GM18951 (cell line): ENCODE data around the gene CDH13.

Experiments used
- POLR2A ChIP-seq: IDR thresholded peaks from 4 replicates; pipeline ENCODE4 v1.6.1; 2011; ENCODE audit warnings: mild to moderate bottlenecking; ENCODE audit not compliant: insufficient read length, insufficient read depth; ENCODE audit errors: extremely low read depth
- in situ Hi-C: fragments of 300-500 bp; cut with MboI; formaldehyde crosslinking; loops from one replicate; pipeline ENCODE4 v1.12.0; 2022; ENCODE audit warnings: low sequenced_read_pairs, mixed read lengths, inconsistent platforms; ENCODE audit not compliant: unreplicated experiment

Gene CDH13

DNA sequence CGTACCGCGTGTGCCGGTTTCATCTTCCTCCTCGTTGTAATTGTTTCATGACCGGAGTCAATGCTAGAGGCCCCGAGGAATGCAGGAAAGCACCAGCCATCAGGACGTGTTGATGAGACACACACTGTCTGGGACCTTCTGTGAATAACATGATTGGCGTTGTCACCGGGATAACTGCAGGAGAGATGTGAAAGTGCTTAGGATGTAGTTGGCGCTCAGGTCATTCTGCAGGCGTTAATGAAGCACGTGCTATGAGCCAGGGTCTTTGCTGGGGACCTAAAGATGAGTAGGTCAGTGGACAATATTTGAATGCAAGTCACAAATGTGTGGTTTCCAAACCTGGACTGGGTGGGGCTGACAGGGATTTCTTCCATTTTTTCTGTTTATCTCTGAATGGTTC lies 999.4 kb downstream of the CDH13 start:
- TF ChIP-seq POLR2A: no peak
- in situ Hi-C loops: no loop called here

DNA sequence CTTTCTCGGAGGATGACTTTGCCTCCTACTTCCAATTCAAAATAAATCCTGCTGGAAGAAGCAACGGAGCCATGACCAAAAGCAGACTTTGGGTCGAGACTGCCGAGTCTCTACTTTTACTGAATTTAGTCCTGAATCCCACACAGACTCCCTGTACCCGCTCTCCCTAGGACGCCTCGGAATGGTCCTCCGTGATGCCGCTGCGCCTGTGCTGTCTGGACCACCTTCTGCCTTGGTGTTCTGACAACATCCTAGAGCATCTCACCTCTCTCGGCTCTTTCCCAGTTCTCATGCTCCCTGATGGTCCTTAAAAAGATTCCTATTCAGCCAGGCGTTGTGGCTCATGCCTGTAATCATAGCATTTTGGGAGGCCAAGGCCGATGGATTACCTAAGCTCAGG lies 999.9 kb downstream of the CDH13 start:
- TF ChIP-seq POLR2A: no peak
- in situ Hi-C loops: no loop called here

DNA sequence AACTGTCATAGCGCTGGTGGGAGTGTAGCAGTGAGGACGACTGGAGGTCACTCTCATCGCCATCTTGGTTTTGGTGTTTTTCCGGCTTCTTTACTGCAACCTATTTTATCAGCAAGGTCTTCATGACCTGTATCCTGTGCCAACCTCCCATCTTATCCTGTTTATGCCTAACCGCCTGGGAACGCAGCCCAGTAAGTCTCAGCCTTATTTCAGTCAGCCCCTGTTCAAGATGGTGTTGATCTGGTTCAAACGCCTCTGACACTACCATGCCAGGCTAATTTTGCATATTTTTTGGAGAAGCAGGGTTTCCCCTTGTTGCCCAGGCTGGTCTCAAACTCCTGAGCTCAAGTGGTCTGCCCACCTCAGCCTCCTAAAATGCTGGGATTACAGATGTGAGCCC lies 1001.2 kb downstream of the CDH13 start:
- in situ Hi-C loops: no loop called here
- TF ChIP-seq POLR2A: no peak

DNA sequence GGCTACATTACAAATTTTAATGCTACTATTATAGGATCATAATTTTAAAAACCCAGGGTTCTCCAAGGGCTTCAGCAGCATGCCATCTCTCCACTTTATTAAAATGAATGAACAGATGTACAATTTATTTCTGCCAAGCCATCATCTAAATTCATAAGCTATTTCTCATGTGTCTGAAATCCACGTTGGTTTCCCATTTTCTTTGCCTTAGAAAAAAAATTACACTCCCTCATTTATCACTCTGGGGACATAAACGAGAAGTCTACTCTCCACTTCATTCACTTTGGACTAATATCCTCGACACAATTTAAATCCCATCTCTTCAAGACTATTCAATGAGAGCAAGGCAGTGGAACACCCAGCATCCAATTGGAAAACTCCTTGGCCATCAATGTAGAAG lies 1002.7 kb downstream of the CDH13 start:
- TF ChIP-seq POLR2A: no peak
- in situ Hi-C loops: no loop called here

DNA sequence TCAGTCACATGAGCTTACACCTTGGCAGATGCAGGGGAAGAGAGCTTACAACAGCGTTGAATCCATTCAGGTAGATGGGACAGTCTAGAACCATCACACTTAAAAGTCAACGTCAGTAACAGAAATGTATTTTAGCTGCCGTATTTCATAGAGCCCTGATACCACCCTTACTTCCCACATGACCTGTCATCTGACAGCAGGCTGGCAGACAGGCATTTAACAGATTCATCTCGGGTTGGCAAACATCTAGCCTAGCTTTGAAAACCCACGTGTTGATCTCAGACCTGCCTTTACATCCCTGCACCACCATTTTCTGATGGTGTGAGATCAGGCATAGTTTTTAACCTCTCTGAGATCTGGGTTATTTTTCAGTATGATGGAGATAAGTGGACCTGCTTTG lies 1003.1 kb downstream of the CDH13 start:
- in situ Hi-C loops: no loop called here
- TF ChIP-seq POLR2A: no peak

DNA sequence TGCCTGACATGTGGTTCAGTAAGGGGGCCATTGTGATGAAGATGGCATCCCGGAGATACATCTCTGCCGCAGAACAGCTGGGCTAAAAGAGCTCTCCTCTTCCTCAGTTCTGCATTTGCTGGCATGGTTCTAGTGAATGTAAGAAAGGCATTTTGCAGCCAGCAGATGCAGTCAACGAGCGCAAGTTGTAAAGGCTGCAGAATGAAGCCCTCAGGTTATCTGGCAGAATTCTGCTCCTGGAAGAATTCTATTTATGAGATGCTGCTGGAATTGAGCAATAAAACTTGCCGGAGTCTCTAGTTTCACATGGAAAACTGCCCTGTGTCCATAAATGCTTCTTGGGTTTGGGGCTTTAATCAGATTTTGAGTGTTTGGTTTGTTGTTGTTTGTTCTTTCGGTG lies 1004.2 kb downstream of the CDH13 start:
- TF ChIP-seq POLR2A: no peak
- in situ Hi-C loops: no loop called here

DNA sequence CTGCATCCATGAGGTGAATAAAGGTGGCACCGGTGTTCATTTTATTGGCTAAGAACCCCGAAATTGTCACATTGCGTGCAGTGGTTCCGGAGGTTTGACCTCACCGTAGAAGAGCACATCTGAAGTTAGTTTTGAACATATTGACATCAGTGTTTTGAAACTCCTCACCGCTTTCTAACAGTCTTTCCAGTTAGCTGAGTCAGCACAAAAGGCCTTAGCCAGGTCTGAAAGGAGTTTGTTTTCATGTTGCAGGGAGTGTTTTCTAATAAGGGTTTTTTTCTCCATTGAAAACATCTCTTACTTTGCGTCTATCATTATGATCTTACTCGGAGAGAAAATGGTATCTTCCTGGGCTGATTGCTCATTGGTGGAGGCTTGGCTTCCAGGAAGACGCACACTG lies 1006.5 kb downstream of the CDH13 start:
- in situ Hi-C loops: no loop called here
- no peak for TF ChIP-seq POLR2A

DNA sequence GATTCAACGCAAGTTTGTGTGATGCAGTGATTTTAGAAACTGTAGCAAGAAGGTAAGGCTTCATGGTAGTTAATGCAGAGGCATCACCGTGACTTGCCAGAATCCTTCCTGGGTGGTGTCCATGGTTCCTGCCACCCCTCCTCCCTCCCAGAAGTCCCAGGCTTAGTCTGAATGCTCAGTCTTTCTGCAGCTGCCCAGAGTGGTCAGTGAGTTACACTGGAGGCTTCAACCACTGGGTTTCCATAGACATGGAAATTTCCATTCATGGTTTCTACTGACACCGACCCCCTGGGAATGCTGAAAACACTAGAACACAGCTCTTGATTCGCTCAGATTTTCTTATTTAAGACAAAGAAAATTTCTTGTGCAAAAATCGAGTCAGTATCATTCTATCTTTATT lies 1021.6 kb downstream of the CDH13 start:
- TF ChIP-seq POLR2A: no peak
- in situ Hi-C loops: no loop called here

DNA sequence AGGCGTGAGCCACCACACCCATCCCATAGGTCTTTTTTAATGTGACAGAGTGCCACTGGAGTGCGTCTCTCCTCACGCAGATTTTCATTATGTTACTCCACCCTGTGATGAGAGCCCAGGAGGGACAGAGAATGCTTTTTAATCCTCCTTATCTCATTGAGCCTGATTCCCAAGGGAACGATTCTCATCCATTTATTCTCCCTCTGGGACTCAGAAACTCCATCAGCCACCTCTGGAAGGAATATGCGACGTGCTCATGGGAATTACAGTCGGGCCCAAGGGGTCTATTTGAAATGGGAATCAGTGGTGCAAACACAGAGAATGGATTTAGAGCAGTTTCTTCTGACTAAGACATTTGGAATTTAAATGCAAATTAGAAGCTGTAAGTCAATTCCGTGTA lies 1025.1 kb downstream of the CDH13 start:
- in situ Hi-C loops: no loop called here

DNA sequence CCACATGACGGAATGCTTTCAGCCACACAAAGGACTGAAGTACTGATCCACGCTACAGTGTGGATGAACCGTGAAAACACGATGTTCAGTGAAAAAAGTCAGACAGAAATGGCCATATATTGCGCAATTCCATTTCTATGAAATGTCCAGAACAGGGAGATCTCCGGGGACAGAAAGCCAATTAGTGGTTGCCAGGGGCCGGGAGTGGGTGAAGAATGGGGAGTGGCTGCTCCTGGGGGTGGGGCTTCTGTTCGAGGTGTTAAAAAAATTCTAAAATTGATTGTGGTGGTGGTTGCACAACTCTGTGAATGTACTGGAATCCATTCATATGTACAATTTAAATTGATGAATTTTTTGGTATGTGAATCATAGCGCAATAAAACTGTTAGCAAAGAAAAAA lies 1026.2 kb downstream of the CDH13 start:
- in situ Hi-C loops: no loop called here
- TF ChIP-seq POLR2A: no peak

More for the DNA sequence above, 1025.1 kb downstream of the CDH13 start:
- no peak for TF ChIP-seq POLR2A

DNA sequence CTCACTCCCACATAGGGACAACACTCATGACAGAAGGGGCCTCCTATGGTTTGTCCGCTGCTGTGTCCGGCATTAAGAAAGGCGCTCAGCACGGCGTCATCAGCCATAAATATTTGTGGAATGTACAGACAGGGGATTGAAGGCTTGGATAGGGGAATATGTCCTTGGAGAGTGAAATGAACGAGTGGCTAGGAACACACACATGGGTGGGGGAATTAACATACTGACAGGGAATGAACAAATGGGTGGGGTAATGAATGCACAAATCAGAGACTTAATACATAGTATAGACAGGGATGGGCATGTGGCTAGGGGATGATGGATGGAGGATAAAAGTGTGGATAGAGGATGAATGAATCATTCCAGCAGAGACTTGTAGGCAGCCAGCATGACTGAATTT lies 1027.0 kb downstream of the CDH13 start:
- in situ Hi-C loops: no loop called here
- TF ChIP-seq POLR2A: no peak

DNA sequence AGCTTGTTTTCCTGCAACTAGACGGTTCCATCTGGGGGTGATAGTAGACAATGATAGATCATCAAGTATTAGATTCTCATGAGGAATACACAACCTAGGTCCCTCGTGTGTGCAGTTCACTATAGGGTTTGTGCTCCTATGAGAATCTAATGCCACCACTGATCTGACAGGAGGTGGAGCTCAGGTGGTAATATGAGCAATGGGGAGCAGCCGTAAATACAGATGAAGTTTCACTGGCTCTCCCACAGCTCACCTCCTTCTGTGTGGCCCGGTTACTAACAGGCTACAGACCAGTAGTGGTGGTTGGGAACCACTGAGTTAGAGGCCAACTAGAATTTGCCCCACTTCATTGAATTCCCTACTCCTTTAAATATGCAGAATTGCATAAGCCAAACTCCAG lies 1033.5 kb downstream of the CDH13 start:
- TF ChIP-seq POLR2A: no peak
- in situ Hi-C loops: no loop called here

DNA sequence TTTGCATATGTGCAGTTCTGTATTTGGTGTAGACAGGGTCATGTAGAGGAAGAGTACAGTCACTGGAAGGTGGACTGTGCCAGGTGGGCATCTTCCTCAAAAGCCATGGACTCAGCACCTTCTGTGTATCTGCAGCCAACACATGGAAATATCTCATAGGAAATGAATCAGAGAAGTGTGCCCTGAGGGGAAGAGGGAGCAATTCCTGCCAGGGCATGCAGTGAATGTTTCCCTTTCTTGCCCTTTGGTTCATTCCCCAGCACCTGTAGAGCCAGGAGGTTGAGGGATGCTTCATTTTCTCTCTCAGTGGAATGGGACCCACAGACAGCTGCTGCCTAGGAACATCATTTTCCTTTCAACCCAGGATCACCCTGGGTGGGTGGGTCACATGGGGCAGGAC lies 1034.9 kb downstream of the CDH13 start:
- in situ Hi-C loops: no loop called here
- TF ChIP-seq POLR2A: no peak

DNA sequence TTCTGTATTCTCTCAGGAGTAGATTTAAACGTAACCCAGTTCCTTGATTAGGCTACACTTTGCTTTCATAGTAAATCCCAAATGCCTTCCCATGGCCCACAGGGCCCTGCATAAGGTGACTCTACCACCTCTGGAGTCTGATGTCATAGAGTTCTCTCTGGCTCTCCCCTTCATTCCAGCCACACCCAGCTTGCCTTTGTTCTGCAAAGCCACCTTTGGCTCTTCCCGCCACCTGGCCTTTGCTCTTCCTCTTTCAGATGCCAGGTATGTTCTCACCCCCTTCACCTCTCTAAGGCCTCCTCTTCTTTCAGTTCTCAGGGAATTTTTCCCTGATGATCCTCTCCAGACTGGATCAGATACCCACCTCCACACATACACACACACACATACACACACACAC lies 1039.7 kb downstream of the CDH13 start:
- no peak for TF ChIP-seq POLR2A
- in situ Hi-C loops: no loop called here

DNA sequence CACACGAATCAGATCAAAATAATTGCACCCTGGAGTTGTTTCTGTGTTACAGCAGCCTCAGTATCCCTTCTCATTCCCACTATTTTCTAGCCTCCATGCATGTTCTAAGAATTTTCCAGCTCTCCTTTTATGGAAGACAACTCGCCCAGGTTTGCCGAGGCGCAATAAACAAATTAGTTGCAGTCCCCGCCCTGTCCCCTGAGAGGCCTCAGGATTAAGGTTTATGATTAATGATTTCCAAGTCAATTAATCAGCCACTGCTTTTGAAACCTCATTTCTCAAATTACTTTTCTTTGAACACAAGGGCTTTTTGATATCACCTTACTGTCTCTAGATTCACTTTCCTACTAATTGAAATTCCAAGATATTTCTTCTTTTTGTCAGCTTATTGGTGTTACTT lies 1042.7 kb downstream of the CDH13 start:
- TF ChIP-seq POLR2A: no peak
- in situ Hi-C loops: no loop called here
